PC-9 (cell line): Measurements from ENCODE around the gene RGS7. TPM values are rescaled to one million over a fixed set of nuclear protein-coding genes. Genes with fewer than 3 reads are reported as not detected.

Source experiments
- BruUV-seq: library from RNA; stranded (reverse); fragments of 400-500 nt; replicated peaks from 2 replicates; lab custom pipeline; 2021; lab: Mats Ljungman, UMichigan
- CTCF ChIA-PET: fragments of 300-600 bp; sonication (Branson Sonifier 250); formaldehyde crosslinking; loops from one replicate; lab custom pipeline; 2022; ENCODE audit warnings: antibody characterized with exemption; lab: Charles Lee
- POLR2A ChIA-PET: fragments of 300-600 bp; sonication (Branson Sonifier 250); formaldehyde crosslinking; loops from one replicate; lab custom pipeline; 2022; ENCODE audit warnings: antibody characterized with exemption; ENCODE audit not compliant: unreplicated experiment; lab: Charles Lee
- DNase-seq, 2 experiments: peaks; one replicate each; pipeline versions ENCODE4 v3.0.0 to v3.0.0-alpha.2; 2015 to 2022; ENCODE audit warnings: mixed read lengths in 1 of 2
- H2AFZ ChIP-seq: fragments of 200-600 bp; sonication (generic); 2 replicates; pipeline ENCODE4 v1.8.1; 2017; ENCODE audit warnings: antibody characterized with exemption
- H3F3A ChIP-seq: fragments of 200-600 bp; sonication (generic); 2 replicates; pipeline ENCODE4 v1.8.1; 2017; ENCODE audit warnings: antibody characterized with exemption, mild to moderate bottlenecking, low read depth; ENCODE audit not compliant: insufficient read depth
- H3K27ac ChIP-seq: fragments of 200-600 bp; sonication (generic); 2 replicates; pipeline ENCODE4 v1.6.1; 2016; ENCODE audit warnings: mixed run types
- H3K27me3 ChIP-seq: fragments of 200-600 bp; sonication (generic); 2 replicates; pipeline ENCODE4 v1.6.1; 2016; ENCODE audit warnings: low read depth, mixed run types; ENCODE audit not compliant: insufficient read depth
- H3K36me3 ChIP-seq: fragments of 200-600 bp; sonication (generic); 2 replicates; pipeline ENCODE4 v1.6.1; 2016; ENCODE audit warnings: low read depth, mixed run types
- H3K4me1 ChIP-seq: fragments of 200-600 bp; sonication (generic); replicated peaks from 2 replicates; pipeline ENCODE4 v1.6.1; 2016; ENCODE audit warnings: mixed run types; ENCODE audit not compliant: insufficient read depth
- H3K4me2 ChIP-seq: fragments of 200-600 bp; sonication (generic); 2 replicates; pipeline ENCODE4 v1.6.1; 2017; ENCODE audit warnings: mixed run types
- H3K4me3 ChIP-seq: fragments of 200-600 bp; sonication (generic); 2 replicates; pipeline ENCODE4 v1.6.1; 2016; ENCODE audit warnings: mixed run types
- H3K79me2 ChIP-seq: fragments of 200-600 bp; sonication (generic); 2 replicates; pipeline ENCODE4 v1.6.1; 2017; ENCODE audit warnings: low read depth, mixed run types
- H3K9me2 ChIP-seq: fragments of 200-600 bp; sonication (generic); 2 replicates; pipeline ENCODE4 v1.8.1; 2017; ENCODE audit warnings: mild to moderate bottlenecking; ENCODE audit not compliant: insufficient read depth
- H3K9me3 ChIP-seq: fragments of 200-600 bp; sonication (generic); 2 replicates; pipeline ENCODE4 v1.8.1; 2016; ENCODE audit warnings: low read depth; ENCODE audit not compliant: insufficient read depth
- H4K20me1 ChIP-seq: fragments of 200-600 bp; sonication (generic); 2 replicates; pipeline ENCODE4 v1.8.1; 2017; ENCODE audit not compliant: insufficient read depth
- CTCF ChIP-seq: fragments of 200-600 bp; sonication (generic); conservative IDR thresholded peaks from 2 replicates; pipeline ENCODE4 v1.6.1; 2017; ENCODE audit warnings: mixed run types, antibody characterized with exemption, mild to moderate bottlenecking, moderate library complexity
- EZH2 ChIP-seq: fragments of 200-600 bp; sonication (generic); IDR thresholded peaks from 2 replicates; pipeline ENCODE4 v1.8.0; 2017; ENCODE audit warnings: antibody characterized with exemption, low read depth
- intact Hi-C: fragments of 100-400 bp; cut with micrococcal nuclease; formaldehyde crosslinking; loops from one replicate; pipeline ENCODE4 v1.10.0; 2022; ENCODE audit not compliant: unreplicated experiment
- total RNA-seq: library from RNA; stranded (reverse); gene quantifications from 2 replicates; pipeline ENCODE4 v1.2.3, GENCODE V29; 2021

The RGS7 gene
- total RNA-seq, 1 experiment from 2014 or later = 5.8 TPM

GRCh38 chr1:241396747-241397681, 40.0 kb upstream of the RGS7 start:
- no peak for DNase-seq
- H3K9me3 ChIP-seq = no peaks in the 10 kb centered on the region
- no peak overlapping the region for H3K27ac ChIP-seq
- no peaks in the 10 kb centered on the region for H3K4me1 ChIP-seq
- 0 out of 2 replicates have a peak, but pooled peaks cover 5% of the 10 kb centered on the region for H3K27me3 ChIP-seq
- H3F3A ChIP-seq = no peaks in the 10 kb centered on the region
- CTCF ChIA-PET = no interaction called here
- TF ChIP-seq EZH2 (no peak), CTCF (no peak)
- H3K9me2 ChIP-seq = no peaks in the 10 kb centered on the region
- intact Hi-C loops = no loop called here
- H3K4me3 ChIP-seq = no peak overlapping the region
- H3K36me3 ChIP-seq = no peaks in the 10 kb centered on the region
- no peak overlapping the region for H2AFZ ChIP-seq
- BruUV-seq = no TSS peak
- no peaks in the 10 kb centered on the region for H3K79me2 ChIP-seq
- H4K20me1 ChIP-seq = no peaks in the 10 kb centered on the region
- POLR2A ChIA-PET = no interaction called here
- H3K4me2 ChIP-seq = no peak overlapping the region

DNA sequence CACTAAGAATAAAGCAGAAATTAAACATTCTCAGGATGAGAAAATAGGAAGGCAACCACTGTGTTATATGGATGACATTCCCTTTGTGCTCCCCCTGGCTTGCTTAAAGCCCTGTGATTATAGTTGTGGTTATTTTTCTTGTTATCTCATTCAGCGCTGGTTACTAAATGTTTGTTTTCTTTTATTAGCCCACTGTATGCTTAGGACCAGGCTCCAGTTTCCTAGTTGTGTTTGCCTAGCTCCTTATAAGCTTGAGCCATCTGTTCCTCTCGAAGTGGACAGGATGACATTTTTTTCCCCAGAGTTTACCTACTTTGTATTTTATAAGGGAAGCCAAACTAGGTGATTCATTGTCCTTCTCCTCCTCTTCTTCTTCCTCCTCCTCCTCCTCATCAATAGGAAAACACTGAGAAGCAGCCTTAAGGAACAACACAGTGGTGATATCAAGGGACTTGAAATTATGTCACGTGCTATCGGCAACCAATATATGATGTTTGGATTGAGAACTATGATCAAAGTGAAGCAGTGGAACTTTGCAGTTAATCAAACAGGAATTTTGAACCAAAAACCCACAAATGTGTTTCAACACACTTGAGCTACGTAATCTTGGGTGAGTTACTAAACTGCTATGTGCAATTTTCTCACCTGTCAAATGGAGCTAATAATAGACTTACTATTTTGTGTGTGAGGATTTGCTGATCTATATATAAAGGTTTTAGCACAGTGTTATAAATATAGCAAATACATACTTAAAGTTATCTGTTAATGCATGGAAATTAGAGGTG, 35.1 kb upstream of the RGS7 start:
- BruUV-seq = no TSS peak
- DNase-seq = no peak
- Histone ChIP-seq H3K36me3 (no peaks in the 10 kb centered on the region), H3K9me3 (no peaks in the 10 kb centered on the region), H3F3A (no peaks in the 10 kb centered on the region), H3K4me1 (no peaks in the 10 kb centered on the region), H3K9me2 (no peaks in the 10 kb centered on the region), H2AFZ (no peak overlapping the region), H3K4me3 (no peak overlapping the region), H4K20me1 (no peaks in the 10 kb centered on the region), H3K27ac (no peak overlapping the region), H3K27me3 (0 out of 2 replicates have a peak, but pooled peaks cover 10% of the 10 kb centered on the region), H3K4me2 (no peak overlapping the region), H3K79me2 (no peaks in the 10 kb centered on the region)
- ChIA-PET POLR2A (no interaction called here), CTCF (no interaction called here)
- intact Hi-C loops = no loop called here
- no peak for TF ChIP-seq EZH2
- TF ChIP-seq CTCF = no peak

DNA sequence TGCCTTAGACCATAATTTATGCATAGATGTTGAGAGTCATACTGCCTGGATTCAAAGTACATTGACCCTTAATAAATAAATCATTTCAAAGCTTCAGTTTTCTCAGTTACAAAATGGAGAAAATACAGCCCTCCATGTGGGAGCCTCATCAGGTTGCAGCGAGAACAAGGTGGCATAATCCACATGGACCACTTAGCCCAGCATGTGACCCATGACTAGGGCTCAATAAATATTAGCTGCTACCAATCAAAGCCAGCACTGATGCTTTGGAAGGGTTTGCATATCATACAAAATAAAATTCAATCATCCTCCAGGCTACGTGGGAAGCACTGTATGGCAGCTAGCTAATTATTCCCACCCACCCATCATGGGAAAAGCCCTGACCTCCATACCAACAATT, 33.5 kb upstream of the RGS7 start:
- H3K4me3 ChIP-seq = no peak overlapping the region
- H3K4me2 ChIP-seq = no peak overlapping the region
- no peaks in the 10 kb centered on the region for H3K4me1 ChIP-seq
- intact Hi-C loops = no loop called here
- H2AFZ ChIP-seq = no peak overlapping the region
- no peaks in the 10 kb centered on the region for H3K9me2 ChIP-seq
- TF ChIP-seq EZH2 = no peak
- no peak for TF ChIP-seq CTCF
- H3K9me3 ChIP-seq = no peaks in the 10 kb centered on the region
- ChIA-PET CTCF (no interaction called here), POLR2A (no interaction called here)
- no peaks in the 10 kb centered on the region for H3K36me3 ChIP-seq
- no peaks in the 10 kb centered on the region for H3K79me2 ChIP-seq
- no peak overlapping the region for H3K27ac ChIP-seq
- 0 out of 2 replicates have a peak, but pooled peaks cover 10% of the 10 kb centered on the region for H3K27me3 ChIP-seq
- no TSS peak for BruUV-seq
- no peaks in the 10 kb centered on the region for H3F3A ChIP-seq
- no peaks in the 10 kb centered on the region for H4K20me1 ChIP-seq
- DNase-seq = no peak
